NCI-H146 (cell line): ENCODE results near the gene TEDC1.

ENCODE experiments used
- DNase-seq: peaks from one replicate; lab custom pipeline; 2025; lab: John Stamatoyannopoulos, UW

Gene TEDC1

DNA sequence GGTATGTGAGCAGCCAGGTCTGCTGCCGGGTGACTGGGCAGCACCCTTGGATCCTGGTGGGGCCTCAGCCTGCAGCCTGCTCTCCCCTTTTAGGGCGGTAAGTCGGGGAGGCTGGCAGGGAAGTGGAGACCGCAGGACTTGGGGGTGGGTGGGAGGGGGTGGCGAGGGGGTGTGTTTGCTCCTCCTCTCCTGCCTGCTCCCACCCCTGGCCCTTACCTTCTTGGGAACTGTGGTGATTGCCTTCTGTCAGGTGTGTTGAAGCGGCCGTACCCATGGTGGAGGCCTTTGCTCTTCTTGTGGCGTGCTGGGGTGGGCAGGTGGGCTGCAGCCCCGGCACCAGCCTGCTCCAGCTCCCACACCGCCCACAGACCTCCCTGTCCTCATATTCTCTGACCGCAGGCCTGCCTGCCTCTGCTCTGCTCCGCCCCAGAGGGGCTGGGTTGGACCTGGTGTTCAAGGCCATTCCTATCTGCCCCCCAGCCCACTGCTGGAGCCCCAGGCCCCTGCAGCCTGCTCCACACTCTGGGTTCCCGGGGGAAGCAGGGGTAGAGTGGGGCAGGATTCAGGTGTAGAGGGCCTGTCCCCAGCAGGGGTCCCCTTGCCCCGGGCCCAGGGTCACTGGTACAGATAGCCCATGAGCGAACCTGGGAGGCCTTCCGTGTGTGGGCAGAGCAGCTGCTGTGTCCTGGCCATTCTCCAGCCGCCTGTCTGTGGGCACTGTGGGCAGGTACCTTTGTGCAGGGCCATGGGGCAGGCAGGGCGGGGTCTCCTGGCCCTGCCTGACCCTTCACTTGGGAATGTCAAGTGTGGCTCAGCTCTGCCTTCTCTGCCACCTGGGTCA lies 5.2 kb downstream of the TEDC1 start:
- DNase-seq: no peak

GRCh38 chr14:105496831-105497591 lies 6.0 kb downstream of the TEDC1 start:
- DNase-seq: no peak

- DNase-seq: peak; percentile 34
Observed at GRCh38 chr14:105497671-105498429, 6.8 kb downstream of the TEDC1 start.

DNA sequence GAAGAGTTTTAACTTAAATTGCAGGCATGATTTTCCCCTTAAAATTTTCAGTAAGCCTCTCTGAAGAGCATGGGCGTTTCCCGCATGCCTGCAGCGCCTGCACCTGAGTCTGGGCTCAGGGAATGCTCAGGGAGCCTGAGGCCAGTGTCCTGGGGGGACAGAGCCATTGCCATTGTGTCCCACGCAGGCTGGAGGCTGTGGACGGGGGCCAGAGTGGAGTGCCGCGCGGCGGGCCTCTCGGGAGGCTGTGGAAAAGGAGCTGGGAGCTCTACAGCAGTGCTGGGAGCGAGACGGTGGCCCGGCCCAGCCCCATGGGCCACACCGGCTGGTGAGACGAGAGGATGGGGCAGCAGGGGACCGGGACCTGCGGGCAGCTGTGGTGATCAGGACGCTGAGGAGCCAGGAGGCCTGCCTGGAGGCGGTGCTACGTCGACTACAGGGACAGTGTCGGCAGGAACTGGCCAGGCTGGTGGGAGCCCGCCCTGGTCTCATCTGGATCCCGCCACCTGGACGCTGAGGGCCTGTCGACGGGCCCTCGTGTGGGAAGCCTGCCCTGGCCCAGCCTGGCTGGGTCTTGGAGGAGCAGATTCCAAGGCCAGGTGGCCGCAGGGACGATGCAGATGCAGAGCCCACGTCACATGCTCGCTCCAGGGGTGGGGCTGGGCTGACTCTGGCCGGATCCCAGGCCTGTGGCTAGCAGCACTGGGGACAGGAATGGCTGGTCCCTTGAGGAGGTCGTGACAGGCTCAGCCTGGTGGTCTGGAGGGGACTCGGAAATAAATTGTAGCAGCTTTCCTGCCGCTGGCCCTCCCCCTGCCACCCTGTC lies 7.6 kb downstream of the TEDC1 start:
- DNase-seq: no peak

DNA sequence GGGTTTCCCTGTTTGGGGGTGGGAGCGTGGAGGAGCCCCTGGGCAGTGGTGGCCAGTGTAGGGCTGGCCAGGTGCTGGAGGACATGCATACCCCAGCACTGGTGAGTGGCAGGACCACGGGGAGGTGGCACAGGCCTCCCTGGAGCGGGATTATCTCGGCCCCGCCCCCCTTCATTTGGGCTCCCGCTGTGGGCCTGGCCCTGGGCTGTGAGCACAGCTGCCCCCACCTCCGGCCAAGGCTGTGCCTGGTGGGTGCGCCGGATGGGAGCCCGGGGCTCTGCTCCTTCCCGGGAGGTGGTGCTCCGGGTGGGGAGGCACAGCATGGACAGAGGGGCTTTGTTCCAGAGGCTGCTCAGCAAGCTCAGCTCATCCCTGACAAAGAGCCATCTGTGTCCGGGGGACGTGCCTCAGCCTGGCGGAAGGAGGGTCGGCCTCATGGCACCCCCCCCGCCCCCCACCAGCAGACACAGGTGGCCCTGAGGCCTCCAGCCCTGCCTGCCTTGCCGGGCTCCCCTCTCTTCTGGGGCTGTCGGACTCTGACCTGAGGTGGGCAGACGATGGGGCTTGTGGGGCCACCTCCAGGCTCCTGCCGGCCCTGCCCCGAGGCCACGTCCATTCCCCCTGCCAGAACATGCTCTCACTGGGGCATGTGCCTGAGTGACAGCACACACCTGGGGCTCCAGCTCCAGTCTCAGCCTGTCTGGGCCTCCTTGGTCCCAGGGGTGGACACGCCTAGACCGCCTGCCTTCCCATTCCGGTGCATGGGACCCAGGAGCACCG lies 8.4 kb downstream of the TEDC1 start:
- DNase-seq: no peak

- DNase-seq: no peak
Observed at GRCh38 chr14:105500036-105500725, 9.1 kb downstream of the TEDC1 start.

- DNase-seq: no peak
Observed at GRCh38 chr14:105500726-105501101, 9.7 kb downstream of the TEDC1 start.

DNA sequence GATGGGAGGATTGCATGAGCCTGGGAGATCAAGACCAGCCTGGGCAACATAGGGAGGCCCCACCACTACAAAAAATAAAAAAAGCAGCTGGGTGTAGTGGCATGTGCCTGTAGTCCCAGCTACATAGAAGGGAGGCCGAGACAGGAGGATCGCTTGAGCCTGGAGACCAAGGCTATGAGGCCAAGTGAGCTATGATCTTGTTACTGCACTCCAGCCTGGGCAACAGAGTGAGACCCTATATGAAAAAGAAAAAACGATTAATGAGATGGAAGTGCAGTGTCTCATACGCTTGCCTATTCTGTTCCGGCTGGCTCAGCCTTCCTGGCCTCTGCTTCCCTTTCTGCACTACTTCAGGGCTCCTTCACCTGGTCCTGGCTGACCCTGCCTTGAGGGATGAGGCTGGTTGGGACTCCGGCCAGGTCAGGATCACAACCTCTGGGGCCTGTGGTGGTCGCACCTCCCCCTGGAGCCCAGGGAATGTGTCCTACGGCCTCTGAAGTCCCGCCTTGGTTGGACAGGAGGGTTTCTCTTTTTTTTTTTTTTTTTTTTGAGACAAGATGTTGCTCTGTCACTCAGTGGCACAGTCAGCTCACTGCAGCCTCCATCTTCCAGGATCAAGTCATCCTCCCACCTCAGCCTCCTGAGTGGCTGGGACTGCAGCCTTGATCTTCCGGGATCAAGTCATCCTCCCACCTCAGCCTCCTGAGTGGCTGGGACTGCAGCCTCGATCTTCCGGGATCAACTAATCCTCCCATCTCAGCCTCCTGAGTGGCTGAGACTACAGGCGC lies 10.7 kb downstream of the TEDC1 start:
- no peak for DNase-seq

- DNase-seq: no peak
Observed at GRCh38 chr14:105502446-105503295, 11.6 kb downstream of the TEDC1 start.

DNA sequence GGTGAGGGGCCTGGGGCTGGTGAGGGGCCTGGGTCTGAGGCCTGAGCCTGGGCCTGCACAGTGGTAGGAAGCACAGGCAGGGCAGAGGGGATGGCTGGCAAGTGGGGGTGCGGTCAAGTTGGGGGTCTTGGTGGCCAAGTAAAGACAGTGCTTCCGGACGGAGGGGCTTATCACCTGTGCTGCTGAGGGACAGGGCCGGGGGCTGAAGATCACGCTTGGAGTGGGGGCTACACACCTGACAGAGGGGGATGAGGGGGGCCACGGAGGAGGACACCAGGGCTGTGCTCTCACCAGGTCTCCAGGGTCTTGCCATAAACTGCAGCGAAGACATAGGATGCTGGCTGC lies 12.2 kb downstream of the TEDC1 start:
- DNase-seq: no peak

GRCh38 chr14:105503935-105504692 lies 13.1 kb downstream of the TEDC1 start:
- DNase-seq: no peak

GRCh38 chr14:105505101-105505500 lies 14.1 kb downstream of the TEDC1 start:
- DNase-seq: no peak

GRCh38 chr14:105507247-105507646 lies 16.2 kb downstream of the TEDC1 start:
- no peak for DNase-seq

DNA sequence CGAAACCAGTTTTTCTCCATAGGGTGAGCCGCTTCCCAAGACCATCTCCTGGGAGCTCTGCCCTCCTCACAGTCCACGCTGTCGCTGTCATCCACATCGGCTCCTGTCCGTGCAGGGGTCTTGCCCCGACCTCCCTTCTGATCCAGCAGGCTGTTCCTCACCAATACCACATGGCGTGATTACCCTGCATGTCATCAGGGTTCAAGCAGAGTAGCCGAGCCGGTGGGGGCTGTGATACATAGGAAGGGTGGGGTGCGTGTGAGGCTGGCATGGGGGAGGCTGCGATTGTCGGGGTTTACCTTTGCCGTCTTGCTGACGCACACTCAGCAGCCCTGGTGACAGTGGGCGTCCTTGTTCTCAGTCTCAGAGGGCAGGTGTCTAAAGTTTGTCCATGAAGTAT lies 17.0 kb downstream of the TEDC1 start:
- DNase-seq: no peak

DNA sequence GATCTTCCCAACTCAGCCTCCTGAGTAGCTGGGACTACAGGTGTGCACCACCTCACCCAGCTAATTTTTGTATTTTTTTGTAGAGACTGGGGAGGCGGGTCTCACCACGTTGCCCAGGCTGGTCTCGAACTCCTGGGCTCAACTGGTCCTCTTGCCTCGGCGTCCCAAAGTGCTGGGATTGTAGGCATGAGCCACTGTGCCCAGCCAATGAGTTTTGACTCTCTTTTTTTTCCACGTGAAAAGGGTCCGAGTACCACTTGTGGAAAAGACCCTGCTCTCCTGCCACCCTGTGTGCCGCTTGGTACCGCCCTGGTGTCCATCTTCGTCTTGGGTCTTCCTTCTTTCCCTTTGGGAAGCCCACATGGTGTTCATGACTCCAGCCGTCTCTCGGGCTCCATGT lies 17.6 kb downstream of the TEDC1 start:
- no peak for DNase-seq

DNA sequence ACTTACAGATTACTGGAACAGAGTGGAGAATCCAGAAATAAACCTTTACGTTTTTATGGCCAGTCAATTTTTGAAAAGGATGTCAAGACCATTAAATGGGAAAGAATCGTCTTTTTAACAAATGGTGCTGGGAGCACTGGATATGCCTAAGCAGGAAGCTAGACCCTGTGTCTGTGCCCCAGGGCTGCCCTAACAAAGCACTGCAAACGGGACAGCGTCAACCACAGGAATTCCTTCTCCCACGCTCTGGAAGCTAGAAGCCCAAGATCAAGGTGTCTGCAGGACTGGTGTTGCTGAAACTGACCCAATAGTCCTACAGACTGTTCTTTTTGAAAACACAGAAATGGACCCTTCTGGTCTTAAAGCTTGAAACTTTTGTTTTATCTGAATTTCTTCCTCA lies 26.1 kb downstream of the TEDC1 start:
- no peak for DNase-seq

DNA sequence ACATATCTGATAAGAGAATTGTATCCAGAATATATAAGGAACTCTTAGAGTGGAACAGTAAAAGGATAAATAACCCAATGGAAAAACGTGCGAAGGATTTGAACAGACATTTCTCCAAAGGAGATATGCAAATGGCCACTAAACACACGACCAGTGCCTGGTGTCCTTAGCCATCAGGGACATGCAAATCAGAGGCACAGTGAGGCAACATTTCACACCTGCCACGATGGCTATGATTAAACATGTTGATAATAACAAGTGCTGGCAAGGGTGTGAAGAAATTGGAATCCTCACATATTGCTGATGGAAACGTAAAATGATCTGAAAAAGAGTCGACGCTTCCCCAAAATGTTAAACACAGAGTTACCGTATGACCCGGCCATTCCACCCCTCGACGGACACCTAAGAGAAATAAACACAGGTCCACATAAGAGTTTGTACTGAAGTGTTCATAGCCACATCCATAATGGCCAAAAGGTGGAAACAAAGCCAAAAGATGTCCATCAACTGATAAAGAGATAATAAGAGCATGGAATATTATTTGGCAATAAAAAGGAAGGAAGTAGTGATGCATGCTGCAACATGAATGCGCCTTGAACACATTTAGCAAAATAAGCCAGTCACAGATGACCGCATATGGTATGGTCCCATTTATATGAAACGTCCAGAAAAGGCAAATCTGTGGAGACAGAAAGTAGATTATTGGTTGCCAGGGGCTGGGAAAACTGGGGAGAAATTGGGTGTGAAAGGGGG lies 29.1 kb downstream of the TEDC1 start:
- DNase-seq: no peak
